Hematopoietic multipotent progenitor cell (in vitro differentiated cells): Measurements from ENCODE around the gene COL5A1. TPM values are rescaled to one million over a fixed set of nuclear protein-coding genes. Genes with fewer than 3 reads are reported as not detected.

Experiments used
- DNase-seq, 3 donors: peaks; one replicate each; pipeline ENCODE4 v3.0.0-alpha.2; 2011 to 2015; ENCODE audit warnings: low read depth in 2 of 3, low spot score in 2 of 3
- total RNA-seq: library from RNA; depleted of rRNA; stranded (reverse); fragments of >200 nt; gene quantifications from one replicate; pipeline ENCODE4 v1.2.3, GENCODE V29; 2012

Gene COL5A1
- total RNA-seq, 1 donor: 10.5 TPM

GRCh38 chr9:134688661-134689320, 47.2 kb downstream of the COL5A1 start:
- no peak for DNase-seq

- peak in 1 of 3 donors; percentile 20 for DNase-seq
Observed at GRCh38 chr9:134689321-134690181, 47.9 kb downstream of the COL5A1 start.

- DNase-seq: no peak
Observed at GRCh38 chr9:134690301-134690751, 48.7 kb downstream of the COL5A1 start.

DNA sequence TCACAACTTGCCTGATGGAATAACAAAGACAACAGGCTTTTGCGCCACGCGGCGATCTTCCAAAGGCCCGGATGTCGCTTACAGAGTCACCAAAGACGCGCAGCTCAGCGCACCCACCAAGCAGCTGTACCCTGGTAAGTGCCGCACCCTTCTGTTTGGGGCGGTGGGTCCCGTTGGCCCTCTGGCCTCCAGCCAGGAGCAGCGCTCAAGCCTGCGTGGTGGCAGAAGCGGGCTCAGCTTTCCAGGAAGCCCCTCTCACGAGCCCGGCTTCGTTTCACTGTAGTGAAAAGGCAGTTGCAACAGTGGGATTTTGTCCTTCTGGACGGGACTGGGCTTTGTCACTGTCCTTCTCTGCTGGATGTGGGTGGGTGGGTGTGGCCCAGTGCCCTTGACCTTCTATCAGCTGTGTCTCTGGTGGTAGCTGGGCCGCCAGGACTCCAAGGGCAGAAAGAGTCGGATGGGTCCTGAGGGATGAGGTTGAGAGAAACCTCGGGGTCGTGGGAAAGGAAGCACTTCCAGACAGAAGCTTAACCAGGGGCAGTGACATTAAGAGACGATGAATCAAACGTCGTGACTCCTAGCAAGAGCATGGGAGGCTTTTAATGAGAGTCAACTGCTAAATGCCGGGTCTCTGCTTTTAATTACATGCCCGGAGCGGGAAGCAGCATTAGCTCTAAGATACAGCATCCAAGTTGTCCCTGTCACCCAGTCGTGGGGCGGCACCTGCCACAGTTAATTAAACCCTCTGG, 49.5 kb downstream of the COL5A1 start:
- DNase-seq: no peak

GRCh38 chr9:134691695-134692572, 50.3 kb downstream of the COL5A1 start:
- no peak for DNase-seq

GRCh38 chr9:134692573-134692860, 50.9 kb downstream of the COL5A1 start:
- DNase-seq: no peak

DNA sequence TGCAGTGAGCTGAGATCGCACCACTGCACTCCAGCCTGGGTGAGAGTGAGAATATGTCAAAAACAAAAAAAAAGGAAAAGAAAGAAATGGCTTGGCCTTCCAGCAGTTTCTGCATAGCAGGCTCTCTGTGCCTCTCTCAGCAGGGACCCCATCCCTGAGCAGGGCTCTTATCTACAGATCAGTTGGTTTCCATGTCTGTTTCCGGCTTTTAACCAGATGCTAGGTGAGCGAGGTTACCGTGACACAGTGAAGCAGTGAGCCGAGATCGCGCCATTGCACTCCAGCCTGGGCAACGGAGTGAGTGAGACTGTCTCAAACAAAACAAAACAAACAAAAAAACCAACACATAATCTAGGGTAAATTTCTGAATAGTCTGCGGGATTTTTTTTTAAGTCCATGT, 51.4 kb downstream of the COL5A1 start:
- peak in 2 of 3 donors; percentile 76 to 94 for DNase-seq

- DNase-seq: no peak
Observed at GRCh38 chr9:134693641-134694367, 52.2 kb downstream of the COL5A1 start.

- DNase-seq: no peak
Observed at GRCh38 chr9:134694368-134694665, 52.7 kb downstream of the COL5A1 start.

- DNase-seq: no peak
Observed at GRCh38 chr9:134694714-134695113, 53.1 kb downstream of the COL5A1 start.

GRCh38 chr9:134695144-134695543, 53.5 kb downstream of the COL5A1 start:
- no peak for DNase-seq

GRCh38 chr9:134696433-134696832, 54.8 kb downstream of the COL5A1 start:
- DNase-seq: no peak

DNA sequence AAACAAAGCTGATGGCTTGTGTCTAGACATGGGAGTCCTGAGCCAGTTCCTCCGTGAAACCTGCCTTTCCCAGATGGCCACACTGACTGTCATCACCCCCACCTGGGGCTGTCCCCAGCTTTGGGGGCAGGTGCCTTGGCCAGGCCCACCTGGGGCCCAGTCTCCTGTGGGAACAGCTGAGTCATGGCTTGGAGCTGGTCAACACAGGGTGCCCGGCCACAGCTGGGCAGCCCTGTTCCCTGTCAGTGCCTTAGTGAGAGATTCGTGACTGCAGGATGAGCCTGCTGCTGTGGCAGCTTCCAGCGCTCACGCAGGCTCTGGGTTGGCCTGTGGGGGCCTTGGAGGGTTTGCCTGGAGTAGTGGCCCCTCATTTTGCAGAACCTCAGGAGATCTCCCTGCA, 56.5 kb downstream of the COL5A1 start:
- no peak for DNase-seq

DNA sequence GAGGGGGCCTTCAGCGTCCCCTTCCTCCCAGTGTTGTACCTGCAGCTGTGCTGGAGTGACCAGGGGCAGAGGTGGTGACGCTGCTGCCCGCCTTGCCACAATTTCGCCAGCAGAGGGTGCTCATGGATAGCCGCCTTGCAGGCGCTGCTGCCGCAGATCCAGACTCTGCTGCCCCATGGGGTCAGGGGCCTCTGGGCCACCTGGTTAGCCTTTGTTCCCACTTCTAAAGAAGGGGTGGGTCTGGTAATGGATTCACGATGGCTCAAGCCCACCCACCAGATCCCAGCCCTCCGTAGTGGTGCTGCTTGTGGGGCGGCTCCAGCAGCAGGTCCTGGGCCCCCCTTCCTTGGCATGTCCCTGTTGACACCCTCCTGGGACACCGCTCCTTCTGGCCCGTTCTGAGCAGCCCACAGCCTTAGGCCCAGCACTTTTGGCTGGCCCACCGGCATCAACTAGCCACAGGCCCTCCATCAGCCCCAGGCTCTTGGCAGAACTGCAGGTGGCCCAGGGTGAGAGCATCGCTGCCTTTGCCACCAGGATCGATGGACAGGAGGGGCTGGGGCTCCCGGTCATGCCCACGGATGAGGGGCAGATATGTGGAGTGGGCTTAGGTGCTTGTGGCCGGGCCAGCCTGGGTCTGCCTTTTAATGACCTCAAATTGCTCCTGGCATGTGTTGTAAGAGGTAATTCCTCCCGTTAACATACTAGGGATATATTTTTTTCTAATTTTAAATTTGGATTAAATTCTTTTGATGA, 57.2 kb downstream of the COL5A1 start:
- peak in 2 of 3 donors; percentile 52 to 70 for DNase-seq

- no peak for DNase-seq
Observed at GRCh38 chr9:134699343-134699740, 57.7 kb downstream of the COL5A1 start.

DNA sequence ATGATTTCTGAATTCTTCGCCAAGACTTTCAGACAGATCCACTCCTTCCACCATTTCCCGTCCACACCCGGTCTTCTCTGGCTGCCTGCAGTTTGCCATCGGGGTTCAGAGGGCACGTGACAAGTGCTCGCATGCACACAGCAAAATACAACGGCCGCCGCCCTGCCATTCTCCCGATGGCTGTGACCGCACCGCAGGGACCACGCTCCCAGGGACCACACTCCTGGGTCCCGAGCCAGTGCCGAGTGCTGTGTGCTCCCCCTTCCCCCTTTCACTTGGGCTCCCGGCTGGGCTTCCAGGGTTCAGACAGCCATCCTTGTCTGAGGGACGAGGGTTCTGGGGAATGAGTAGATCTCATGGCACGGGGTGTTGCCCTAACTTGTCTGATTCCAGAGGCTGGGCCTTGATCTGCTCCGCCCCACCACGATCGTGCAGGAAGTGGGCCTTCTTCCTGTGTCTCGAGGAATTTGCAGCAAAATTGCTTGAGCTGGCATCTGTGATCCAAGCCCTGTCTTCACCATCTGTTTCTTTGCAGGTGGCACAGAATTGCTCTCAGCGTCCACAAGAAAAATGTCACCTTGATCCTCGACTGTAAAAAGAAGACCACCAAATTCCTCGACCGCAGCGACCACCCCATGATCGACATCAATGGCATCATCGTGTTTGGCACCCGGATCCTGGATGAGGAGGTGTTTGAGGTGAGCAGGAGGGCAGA, 59.2 kb downstream of the COL5A1 start:
- DNase-seq: no peak

DNA sequence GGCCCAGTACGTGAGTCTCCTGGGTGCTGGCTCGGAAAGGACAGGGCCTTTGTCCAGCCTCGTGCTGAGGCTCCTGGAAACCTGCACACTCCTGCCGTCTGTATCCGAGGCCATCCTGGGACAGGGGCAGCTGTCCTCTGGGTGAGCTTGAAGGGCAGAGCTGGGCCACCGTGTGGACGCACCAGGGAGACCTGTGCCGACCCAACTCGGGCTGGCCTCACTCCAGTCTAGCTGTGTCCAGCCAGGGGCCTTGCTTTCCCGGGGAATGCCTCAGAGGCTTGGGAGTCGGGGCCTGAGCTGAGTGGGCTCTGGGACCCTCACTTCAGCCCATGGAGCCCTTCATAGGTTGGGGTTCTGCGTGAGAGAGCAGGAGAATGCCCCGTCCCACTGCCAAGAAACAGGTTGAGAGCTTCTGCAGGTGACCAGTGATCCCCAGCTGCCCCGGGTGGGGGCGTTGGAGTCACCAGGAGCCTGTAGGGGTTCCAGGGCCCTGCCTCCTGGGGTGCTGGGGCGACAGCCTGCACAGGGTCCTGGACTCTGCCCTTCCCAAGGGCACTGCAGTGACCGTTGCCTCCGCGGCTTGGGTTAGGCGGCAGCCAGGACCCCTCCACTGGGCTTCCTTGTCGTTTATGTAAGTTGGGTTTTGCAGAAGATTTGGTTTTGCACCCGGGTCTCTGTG, 60.1 kb downstream of the COL5A1 start:
- no peak for DNase-seq

DNA sequence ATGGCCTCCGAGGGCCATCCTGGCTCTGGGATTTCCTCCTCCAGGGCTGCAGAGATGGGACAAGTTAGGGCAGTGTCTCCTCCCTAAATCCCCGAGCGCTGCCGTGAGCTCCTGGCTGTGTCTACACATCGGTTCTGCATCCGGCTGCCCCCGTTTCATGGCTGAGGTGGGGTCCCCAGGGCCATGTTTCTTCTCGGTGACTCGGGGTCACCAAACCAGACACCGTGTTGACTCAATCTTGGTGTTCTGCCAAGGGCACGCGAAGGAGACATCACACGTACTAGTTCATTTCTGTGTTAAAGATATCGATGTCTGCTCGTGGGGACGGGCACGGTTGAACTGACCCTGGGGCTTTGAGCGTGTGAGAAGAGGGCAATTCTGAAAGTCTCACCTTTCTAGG, 60.7 kb downstream of the COL5A1 start:
- DNase-seq: no peak
